Neural crest cell (in vitro differentiated cells): ENCODE results near the gene TRIP6. TPM values are rescaled to one million over a fixed set of nuclear protein-coding genes. Genes with fewer than 3 reads are reported as not detected.
"Not testable (repeated sequence)": the region's sequence is repeated elsewhere in the genome, so short reads cannot be mapped to it uniquely, and the experiment has no call there.

Experiments
- DNase-seq: peaks from one replicate; pipeline ENCODE4 v3.0.0; 2021; ENCODE audit warnings: low read depth, mixed read lengths, low spot score
- H3K27ac Mint-ChIP-seq: one replicate; pipeline ENCODE4 v1.8.0; 2021; ENCODE audit warnings: mild to moderate bottlenecking, mixed read lengths; ENCODE audit not compliant: unreplicated experiment
- H3K27me3 Mint-ChIP-seq: 2 replicates; pipeline ENCODE4 v1.8.0; 2021; ENCODE audit warnings: low read depth, mild to moderate bottlenecking, mixed read lengths
- H3K36me3 Mint-ChIP-seq: 2 replicates; pipeline ENCODE4 v1.8.0; 2021; ENCODE audit warnings: low read depth, mild to moderate bottlenecking, mixed read lengths
- H3K4me1 Mint-ChIP-seq: 2 replicates; pipeline ENCODE4 v1.8.0; 2021; ENCODE audit warnings: mixed read lengths
- H3K4me3 Mint-ChIP-seq: one replicate; pipeline ENCODE4 v1.8.0; 2021; ENCODE audit warnings: mild to moderate bottlenecking, mixed read lengths
- H3K9me3 Mint-ChIP-seq: 2 replicates; pipeline ENCODE4 v1.8.0; 2021; ENCODE audit warnings: mixed read lengths
- total RNA-seq: library from RNA; stranded (reverse); gene quantifications from 2 replicates; pipeline ENCODE4 v1.2.1, GENCODE V29; 2021
- TF ChIP-seq, protein P1 (sequence below): fragments of 200-600 bp; sonication (generic); conservative IDR thresholded peaks from 2 replicates; pipeline ENCODE4 v1.5.0; 2021; ENCODE audit warnings: antibody characterized with exemption, mild to moderate bottlenecking

Gene TRIP6
- total RNA-seq, 1 donor from 2014 or later, result 39.7 TPM

GRCh38 chr7:100902638-100903037 lies 35.5 kb downstream of the TRIP6 start:
- no peak overlapping the region for H3K4me3 Mint-ChIP-seq

GRCh38 chr7:100908512-100908911 lies 41.3 kb downstream of the TRIP6 start:
- no peak overlapping the region for H3K27ac Mint-ChIP-seq
- H3K36me3 Mint-ChIP-seq, result no peaks in the 10 kb centered on the region
- H3K4me1 Mint-ChIP-seq, result no peaks in the 10 kb centered on the region
- H3K4me3 Mint-ChIP-seq, result no peak overlapping the region
- peaks cover 10% of the 10 kb centered on the region for H3K27me3 Mint-ChIP-seq
- H3K9me3 Mint-ChIP-seq, result peaks cover 5% of the 10 kb centered on the region
- TF ChIP-seq, protein P1, sequence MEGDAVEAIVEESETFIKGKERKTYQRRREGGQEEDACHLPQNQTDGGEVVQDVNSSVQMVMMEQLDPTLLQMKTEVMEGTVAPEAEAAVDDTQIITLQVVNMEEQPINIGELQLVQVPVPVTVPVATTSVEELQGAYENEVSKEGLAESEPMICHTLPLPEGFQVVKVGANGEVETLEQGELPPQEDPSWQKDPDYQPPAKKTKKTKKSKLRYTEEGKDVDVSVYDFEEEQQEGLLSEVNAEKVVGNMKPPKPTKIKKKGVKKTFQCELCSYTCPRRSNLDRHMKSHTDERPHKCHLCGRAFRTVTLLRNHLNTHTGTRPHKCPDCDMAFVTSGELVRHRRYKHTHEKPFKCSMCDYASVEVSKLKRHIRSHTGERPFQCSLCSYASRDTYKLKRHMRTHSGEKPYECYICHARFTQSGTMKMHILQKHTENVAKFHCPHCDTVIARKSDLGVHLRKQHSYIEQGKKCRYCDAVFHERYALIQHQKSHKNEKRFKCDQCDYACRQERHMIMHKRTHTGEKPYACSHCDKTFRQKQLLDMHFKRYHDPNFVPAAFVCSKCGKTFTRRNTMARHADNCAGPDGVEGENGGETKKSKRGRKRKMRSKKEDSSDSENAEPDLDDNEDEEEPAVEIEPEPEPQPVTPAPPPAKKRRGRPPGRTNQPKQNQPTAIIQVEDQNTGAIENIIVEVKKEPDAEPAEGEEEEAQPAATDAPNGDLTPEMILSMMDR, result no peak
- DNase-seq, result no peak

More at GRCh38 chr7:100902638-100903037, 35.5 kb downstream of the TRIP6 start:
- Mint-ChIP-seq H3K4me1 (no peaks in the 10 kb centered on the region), H3K36me3 (no peaks in the 10 kb centered on the region), H3K9me3 (no peaks in the 10 kb centered on the region), H3K27me3 (peaks cover 29% of the 10 kb centered on the region), H3K27ac (no peak overlapping the region)
- TF ChIP-seq, protein P1, result no peak
- DNase-seq, result no peak

DNA sequence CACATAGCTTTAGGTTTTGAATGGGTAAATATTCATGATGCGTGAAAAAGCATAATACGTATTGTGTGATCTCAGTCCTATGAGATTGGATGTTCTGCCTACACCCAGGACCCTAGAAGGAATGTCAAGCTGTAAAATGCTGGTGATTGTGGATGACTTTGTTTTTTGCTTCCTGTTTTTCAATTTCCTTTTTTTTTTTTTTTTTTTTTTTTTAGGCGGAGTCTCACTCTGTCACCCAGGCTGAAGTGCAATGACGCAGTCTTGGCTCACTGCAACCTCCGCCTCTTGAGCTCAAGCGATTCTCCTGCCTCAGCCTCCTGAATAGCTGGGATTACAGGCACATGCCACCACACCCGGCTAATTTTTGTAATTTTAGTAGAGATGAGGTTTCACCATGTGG lies 43.3 kb downstream of the TRIP6 start:
- H3K27me3 Mint-ChIP-seq, H3K4me3 Mint-ChIP-seq, H3K36me3 Mint-ChIP-seq, H3K9me3 Mint-ChIP-seq, DNase-seq, H3K4me1 Mint-ChIP-seq, H3K27ac Mint-ChIP-seq: not testable (repeated sequence)

DNA sequence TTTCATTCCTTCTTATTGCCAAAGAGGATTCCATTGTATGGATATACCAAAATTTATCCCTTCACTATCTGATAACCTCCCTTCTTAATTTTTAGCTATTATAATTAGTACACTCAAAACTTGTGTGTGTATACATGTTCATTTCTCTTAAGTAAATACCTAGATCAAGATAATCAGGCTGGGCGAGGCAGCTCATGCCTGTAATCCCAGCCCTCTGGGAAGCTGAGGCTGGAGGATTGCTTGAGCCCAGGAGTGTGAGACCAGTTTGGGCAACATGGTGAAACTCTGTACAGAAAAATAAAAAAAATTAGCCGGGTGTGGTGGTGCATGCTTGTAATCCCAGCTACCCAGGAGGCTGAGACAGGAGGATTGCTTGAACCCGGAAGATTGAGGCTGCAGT lies 44.3 kb downstream of the TRIP6 start:
- Mint-ChIP-seq H3K27ac (no peak overlapping the region), H3K4me1 (no peaks in the 10 kb centered on the region), H3K36me3 (no peaks in the 10 kb centered on the region), H3K27me3 (peaks cover 10% of the 10 kb centered on the region), H3K9me3 (peaks cover 5% of the 10 kb centered on the region), H3K4me3 (no peak overlapping the region)
- DNase-seq, result no peak
- TF ChIP-seq, protein P1, result no peak

GRCh38 chr7:100914208-100914878 lies 47.2 kb downstream of the TRIP6 start:
- Mint-ChIP-seq H3K36me3 (no peaks in the 10 kb centered on the region), H3K27me3 (peaks cover 10% of the 10 kb centered on the region), H3K27ac (no peak overlapping the region), H3K9me3 (no peaks in the 10 kb centered on the region), H3K4me1 (no peaks in the 10 kb centered on the region), H3K4me3 (no peak overlapping the region)
- TF ChIP-seq, protein P1, result no peak
- DNase-seq, result no peak

GRCh38 chr7:100914879-100915447 lies 47.8 kb downstream of the TRIP6 start:
- no peaks in the 10 kb centered on the region for H3K9me3 Mint-ChIP-seq
- H3K4me1 Mint-ChIP-seq, result no peaks in the 10 kb centered on the region
- no peaks in the 10 kb centered on the region for H3K36me3 Mint-ChIP-seq
- no peak overlapping the region for H3K4me3 Mint-ChIP-seq
- peaks cover 10% of the 10 kb centered on the region for H3K27me3 Mint-ChIP-seq
- TF ChIP-seq, protein P1, result no peak
- H3K27ac Mint-ChIP-seq, result no peak overlapping the region
- no peak for DNase-seq

- not testable (repeated sequence) for H3K4me3 Mint-ChIP-seq, DNase-seq, H3K27ac Mint-ChIP-seq, H3K36me3 Mint-ChIP-seq, H3K4me1 Mint-ChIP-seq, H3K9me3 Mint-ChIP-seq
- peaks cover 15% of the 10 kb centered on the region for H3K27me3 Mint-ChIP-seq
Observed at GRCh38 chr7:100919335-100919734, 52.1 kb downstream of the TRIP6 start.

DNA sequence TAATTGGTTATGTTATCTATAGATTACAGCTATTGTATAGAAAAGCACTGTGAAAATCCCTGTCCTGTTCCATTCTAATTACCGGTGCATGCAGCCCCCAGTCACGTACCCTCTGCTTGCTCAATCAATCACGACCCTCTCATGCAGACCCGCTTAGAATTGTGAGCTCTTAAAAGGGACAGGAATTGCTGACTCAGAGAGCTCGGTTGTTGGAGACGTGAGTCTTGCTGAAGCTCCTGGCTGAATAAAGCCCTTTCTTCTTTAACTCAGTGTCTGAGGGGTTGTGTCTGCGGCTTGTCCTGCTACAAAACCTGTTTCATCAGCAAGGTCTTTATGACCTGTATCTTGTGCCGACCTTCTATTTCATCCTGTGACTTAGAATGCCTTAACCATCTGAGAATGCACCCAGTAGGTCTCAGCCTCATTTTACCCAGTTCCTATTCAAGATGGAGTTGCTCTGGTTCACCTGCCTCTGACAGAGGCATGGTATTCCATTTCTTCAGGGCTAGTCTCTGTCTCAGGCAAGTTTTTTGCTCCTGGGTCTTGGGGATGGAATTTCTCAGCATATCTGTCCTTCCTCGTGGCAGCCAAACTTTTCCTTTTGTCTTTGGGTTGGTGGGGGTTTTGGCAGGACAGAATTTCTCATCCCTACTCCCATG lies 52.7 kb downstream of the TRIP6 start:
- H3K27me3 Mint-ChIP-seq, result peaks cover 15% of the 10 kb centered on the region
- not testable (repeated sequence) for H3K4me3 Mint-ChIP-seq, H3K36me3 Mint-ChIP-seq, H3K9me3 Mint-ChIP-seq, H3K27ac Mint-ChIP-seq, H3K4me1 Mint-ChIP-seq, DNase-seq
